Breast epithelium (tissue), 4 donors: ENCODE measurements around the gene CACNA2D4. TPM values are rescaled to one million over a fixed set of nuclear protein-coding genes. Genes with fewer than 3 reads are reported as not detected.

Experiments used
- DNase-seq, 2 donors: peaks; one replicate each; pipeline ENCODE4 v3.0.0-alpha.2; 2019; ENCODE audit warnings: low spot score in 2 of 2
- H3K27ac ChIP-seq, 2 donors: fragments of 200-600 bp; sonication (generic) in 1 of 2; one replicate each; pipeline ENCODE4 v1.5.1; 2016 to 2019; ENCODE audit warnings: mild to moderate bottlenecking in 1 of 2
- H3K27me3 ChIP-seq, 2 donors: fragments of 200-600 bp; sonication (generic) in 1 of 2; one replicate each; pipeline versions ENCODE4 v1.5.1 to v1.6.0; 2017 to 2019; ENCODE audit warnings: control low read depth in 1 of 2, mild to moderate bottlenecking in 1 of 2
- H3K36me3 ChIP-seq: fragments of 200-600 bp; one replicate; pipeline ENCODE4 v1.5.1; 2019
- H3K4me1 ChIP-seq, 2 donors: fragments of 200-600 bp; sonication (generic); one replicate each; pipeline ENCODE4 v1.5.1; 2016 to 2019; ENCODE audit warnings: control low read depth in 1 of 2
- H3K4me3 ChIP-seq, 3 donors: fragments of 200-600 bp; sonication (generic); 1 replicate in 2 of 3; 2 replicates in 1 of 3; pipeline ENCODE4 v1.5.1; 2016 to 2019; ENCODE audit warnings: mild to moderate bottlenecking in 3 of 3, moderate library complexity in 2 of 3
- H3K9me3 ChIP-seq, 2 donors: fragments of 200-600 bp; sonication (generic) in 1 of 2; one replicate each; pipeline ENCODE4 v1.5.1; 2016 to 2019; ENCODE audit warnings: control low read depth in 1 of 2
- CTCF ChIP-seq, 3 donors: fragments of 450-650 bp; IDR thresholded peaks; one replicate each; pipeline ENCODE4 v1.5.1; 2016 to 2017; ENCODE audit warnings: antibody characterized with exemption in 3 of 3, mild to moderate bottlenecking in 3 of 3, moderate library complexity in 3 of 3
- POLR2A ChIP-seq: fragments of 450-650 bp; IDR thresholded peaks from one replicate; pipeline ENCODE4 v1.6.1; 2016; ENCODE audit warnings: antibody characterized with exemption, mild to moderate bottlenecking, moderate library complexity
- POLR2AphosphoS5 ChIP-seq, 3 donors: sonication (generic); formaldehyde crosslinking; IDR thresholded peaks; one replicate each; pipeline ENCODE4 v1.6.1; 2017; ENCODE audit warnings: antibody characterized with exemption in 3 of 3
- intact Hi-C: fragments of 100-400 bp; cut with DNase I; formaldehyde crosslinking; loops from one replicate; pipeline ENCODE4 v1.15.1; 2023; ENCODE audit warnings: low total_unique reads
- total RNA-seq, 3 donors: library from RNA; depleted of rRNA; stranded (reverse); fragments of >200 nt; gene quantifications; one replicate each; pipeline ENCODE4 v1.1.0, GENCODE V29; 2016

The CACNA2D4 gene
- total RNA-seq, 3 donors from 2014 or later, result 3.2 to 10.2 (median 3.3) TPM

- TF ChIP-seq POLR2AphosphoS5 (IDR thresholded peaks at IDR 0.05), result no peak
- TF ChIP-seq POLR2A, result no peak
- TF ChIP-seq CTCF (IDR thresholded peaks at IDR 0.05), result no peak
- no peak for DNase-seq
- intact Hi-C loops, result no loop called here
- Histone ChIP-seq H3K27ac (no peak overlapping the region), H3K4me1 (no peaks in the 10 kb centered on the region), H3K9me3 (no peaks in the 10 kb centered on the region), H3K27me3 (peaks cover 0 to 7% of the 10 kb centered on the region in 2 donors), H3K36me3 (no peaks in the 10 kb centered on the region), H3K4me3 (no peak overlapping the region)
These were observed 4.5 kb upstream of the CACNA2D4 start for GRCh38 chr12:1922985-1923384.

- DNase-seq, result no peak
- H3K4me1 ChIP-seq, result no peaks in the 10 kb centered on the region
- intact Hi-C loops, result no loop called here
- no peak overlapping the region for H3K4me3 ChIP-seq
- no peak for TF ChIP-seq POLR2A
- H3K27me3 ChIP-seq, result peaks cover 0 to 7% of the 10 kb centered on the region in 2 donors
- no peaks in the 10 kb centered on the region for H3K9me3 ChIP-seq
- H3K36me3 ChIP-seq, result no peaks in the 10 kb centered on the region
- H3K27ac ChIP-seq, result no peak overlapping the region
These were observed 3.7 kb upstream of the CACNA2D4 start for GRCh38 chr12:1922075-1922709.

- no peaks in the 10 kb centered on the region for H3K9me3 ChIP-seq
- H3K4me3 ChIP-seq, result no peak overlapping the region
- no peak for DNase-seq
- no peak overlapping the region for H3K27ac ChIP-seq
- intact Hi-C loops, result no loop called here
- TF ChIP-seq POLR2AphosphoS5 (IDR thresholded peaks at IDR 0.05) (no peak), CTCF (IDR thresholded peaks at IDR 0.05) (no peak), POLR2A (no peak)
- no peaks in the 10 kb centered on the region for H3K36me3 ChIP-seq
- H3K27me3 ChIP-seq, result peaks cover 0 to 6% of the 10 kb centered on the region in 2 donors
- H3K4me1 ChIP-seq, result no peaks in the 10 kb centered on the region
These were observed 2.5 kb upstream of the CACNA2D4 start for GRCh38 chr12:1920971-1921370.

GRCh38 chr12:1920436-1920835 is 2.0 kb upstream of the CACNA2D4 start:
- no peak for DNase-seq
- TF ChIP-seq POLR2AphosphoS5 (IDR thresholded peaks at IDR 0.05), result no peak
- no peak for TF ChIP-seq POLR2A
- no peak for TF ChIP-seq CTCF (IDR thresholded peaks at IDR 0.05)

GRCh38 chr12:1919763-1920162 is 1.3 kb upstream of the CACNA2D4 start:
- no peak overlapping the region for H3K27ac ChIP-seq
- no peaks in the 10 kb centered on the region for H3K9me3 ChIP-seq
- H3K4me1 ChIP-seq, result no peaks in the 10 kb centered on the region
- DNase-seq, result no peak
- no peak for TF ChIP-seq POLR2AphosphoS5 (IDR thresholded peaks at IDR 0.05)
- intact Hi-C loops, result loop anchor here (5.0 kb wide), 1 partner anchor 727 kb away; no protein-coding TSS in a partner anchor
- H3K4me3 ChIP-seq, result no peak overlapping the region
- no peaks in the 10 kb centered on the region for H3K36me3 ChIP-seq
- no peaks in the 10 kb centered on the region for H3K27me3 ChIP-seq

More at GRCh38 chr12:1920436-1920835, 2.0 kb upstream of the CACNA2D4 start:
- no peaks in the 10 kb centered on the region for H3K4me1 ChIP-seq
- peaks cover 0 to 2% of the 10 kb centered on the region in 2 donors for H3K27me3 ChIP-seq
- H3K36me3 ChIP-seq, result no peaks in the 10 kb centered on the region
- intact Hi-C loops, result no loop called here
- H3K4me3 ChIP-seq, result no peak overlapping the region
- H3K9me3 ChIP-seq, result no peaks in the 10 kb centered on the region
- no peak overlapping the region for H3K27ac ChIP-seq

GRCh38 chr12:1919284-1919683 is 832 bp upstream of the CACNA2D4 start:
- no peaks in the 10 kb centered on the region for H3K36me3 ChIP-seq
- DNase-seq, result no peak
- no peak overlapping the region for H3K27ac ChIP-seq
- H3K4me3 ChIP-seq, result no peak overlapping the region
- TF ChIP-seq CTCF (IDR thresholded peaks at IDR 0.05) (no peak), POLR2AphosphoS5 (IDR thresholded peaks at IDR 0.05) (no peak), POLR2A (no peak)
- intact Hi-C loops, result loop anchor here (5.0 kb wide), 1 partner anchor 727 kb away; no protein-coding TSS in a partner anchor
- H3K27me3 ChIP-seq, result no peaks in the 10 kb centered on the region
- no peaks in the 10 kb centered on the region for H3K4me1 ChIP-seq
- no peaks in the 10 kb centered on the region for H3K9me3 ChIP-seq
